Activated CD8-positive, alpha-beta memory T cell treated with anti-CD3 and anti-CD28 coated beads for 24 hours (primary cell): ENCODE results near the gene PRR11.
"Not testable (repeated sequence)": the region's sequence is repeated elsewhere in the genome, so short reads cannot be mapped to it uniquely, and the experiment has no call there.

Experiments
- DNase-seq: peaks from one replicate; pipeline ENCODE4 v3.0.0-alpha.2; 2020

The PRR11 gene

DNA sequence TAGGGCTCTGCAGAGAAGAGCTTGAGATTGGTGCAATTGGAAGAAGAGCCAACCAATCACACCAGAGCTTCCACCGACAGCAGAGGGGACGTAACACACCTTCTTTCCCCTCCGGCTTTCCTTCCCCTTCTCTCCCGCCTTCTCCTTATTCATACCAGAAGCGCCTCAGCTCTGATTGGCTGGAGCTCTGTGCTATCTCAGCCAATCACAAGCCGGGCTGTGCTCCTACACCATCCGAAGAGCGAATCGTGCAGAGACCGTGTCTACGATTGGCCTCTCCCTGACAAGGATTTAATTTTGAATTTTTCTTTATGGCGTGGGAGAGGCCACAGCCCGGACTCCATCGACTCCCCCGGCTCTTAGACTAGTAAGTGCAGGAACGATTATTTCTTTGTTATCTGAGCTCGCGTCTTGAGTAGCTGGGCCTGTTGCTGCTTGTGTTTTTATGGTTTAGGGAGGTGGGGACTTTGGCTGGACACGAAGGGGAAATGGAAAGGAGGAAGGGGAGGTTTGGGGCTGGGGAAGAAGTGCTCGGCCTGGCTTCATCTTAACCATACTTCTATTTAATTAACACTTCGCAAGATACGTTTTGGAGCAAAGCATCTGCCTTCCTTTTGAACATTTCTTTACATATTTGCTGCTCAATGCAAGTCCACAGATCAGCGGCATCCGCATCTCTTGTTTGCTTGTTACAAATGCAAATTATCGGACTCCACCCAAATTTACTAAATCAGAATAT lies at the start of gene PRR11:
Gene PRR11 (plus strand): TSS at position 308 of the 739 bp plus-strand sequence. CDS start 14,007 bp downstream, outside the sequence.
- peak; percentile 87 for DNase-seq

DNA sequence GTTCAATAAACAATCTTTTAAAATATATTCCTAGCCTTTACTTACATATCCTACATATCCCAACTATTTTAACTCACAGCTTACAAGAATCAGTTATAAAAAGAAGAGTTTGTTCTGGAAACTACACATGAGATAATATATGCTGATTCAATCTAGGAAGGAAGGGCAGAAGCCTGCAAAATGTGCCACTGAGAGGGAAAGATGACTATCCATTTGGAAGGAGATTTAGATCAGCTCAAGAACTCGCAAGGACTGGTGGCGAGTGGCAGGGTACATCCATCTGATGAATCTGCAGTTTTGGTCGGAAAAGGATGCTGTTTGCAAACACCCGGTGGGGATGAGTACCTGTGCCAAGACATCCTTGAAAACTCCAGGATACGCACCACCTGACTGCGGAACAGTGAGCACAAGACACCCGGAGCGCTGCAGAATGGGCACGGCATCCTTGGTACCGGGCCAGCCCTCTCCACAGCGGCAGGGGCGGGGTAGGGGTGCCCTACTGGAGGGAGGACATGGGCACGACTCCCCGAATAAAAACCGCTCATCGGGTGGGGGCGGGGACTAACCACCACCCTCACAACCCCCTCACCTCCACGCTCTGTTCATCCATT lies 49.6 kb upstream of the PRR11 start:
- DNase-seq = peak; percentile 82

DNA sequence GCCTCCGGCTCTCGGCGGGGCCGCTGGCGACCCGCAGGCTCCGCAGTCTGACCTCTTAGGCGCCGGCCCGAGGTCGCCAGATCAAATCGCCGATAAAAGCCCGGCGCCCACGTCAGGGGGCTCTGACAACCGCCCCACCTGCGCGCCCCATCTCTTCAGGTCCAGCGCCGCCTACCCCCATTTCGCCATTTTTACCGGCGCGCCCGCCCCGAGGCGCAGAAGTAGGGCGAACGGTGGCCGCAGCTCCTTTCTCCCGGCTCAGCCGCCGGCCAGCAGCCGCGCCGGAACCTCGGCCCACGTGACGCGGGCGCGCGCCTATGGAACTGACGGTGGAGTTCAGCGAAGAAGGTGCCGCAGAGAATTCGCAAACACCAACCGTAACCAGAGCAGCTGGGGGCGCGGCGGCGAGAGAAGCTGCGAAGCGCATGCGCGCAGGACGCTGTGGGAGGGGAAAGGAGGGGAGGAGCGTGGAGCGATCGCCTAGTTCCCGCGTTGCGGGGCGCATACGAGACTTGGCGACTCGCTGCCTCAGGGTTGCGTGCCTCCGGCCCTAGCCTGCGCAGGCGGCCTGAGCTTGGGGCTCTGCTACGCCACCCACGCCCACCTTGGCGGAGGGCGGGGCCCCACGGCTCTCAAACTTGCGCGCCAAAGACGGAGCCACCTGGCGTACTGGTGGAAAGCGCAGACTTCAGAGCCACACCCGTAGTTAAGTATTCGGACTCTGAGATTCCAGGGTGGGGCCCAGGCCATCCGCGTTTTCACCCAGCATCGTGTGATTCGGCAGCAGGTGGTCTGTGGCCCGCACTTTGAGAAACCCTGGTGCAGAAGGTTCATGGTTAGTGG lies 48.9 kb upstream of the PRR11 start, which contains the start of gene TRIM37:
Gene TRIM37 (minus strand): TSS at position 418 of the 843 bp plus-strand sequence. CDS start 419 bp downstream, outside the sequence.
- peak; percentile 99 for DNase-seq

DNA sequence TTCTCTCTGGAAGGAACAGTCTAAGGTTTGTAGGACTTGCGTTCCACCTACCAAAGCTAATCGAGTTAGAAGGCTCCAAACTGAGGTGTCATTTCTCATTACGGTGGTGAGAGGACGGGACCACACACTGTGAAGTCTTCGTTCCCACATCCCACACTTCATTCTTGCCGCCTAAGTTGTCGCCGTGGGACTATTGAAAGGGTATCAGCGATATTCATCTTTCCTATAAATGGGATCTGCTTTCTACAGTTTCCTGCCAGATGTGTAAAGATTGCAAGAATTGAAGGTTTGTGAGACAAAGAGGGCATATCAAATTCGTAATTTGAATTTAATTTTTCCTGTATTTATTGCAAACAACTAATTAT lies 48.3 kb upstream of the PRR11 start:
- DNase-seq = no peak

DNA sequence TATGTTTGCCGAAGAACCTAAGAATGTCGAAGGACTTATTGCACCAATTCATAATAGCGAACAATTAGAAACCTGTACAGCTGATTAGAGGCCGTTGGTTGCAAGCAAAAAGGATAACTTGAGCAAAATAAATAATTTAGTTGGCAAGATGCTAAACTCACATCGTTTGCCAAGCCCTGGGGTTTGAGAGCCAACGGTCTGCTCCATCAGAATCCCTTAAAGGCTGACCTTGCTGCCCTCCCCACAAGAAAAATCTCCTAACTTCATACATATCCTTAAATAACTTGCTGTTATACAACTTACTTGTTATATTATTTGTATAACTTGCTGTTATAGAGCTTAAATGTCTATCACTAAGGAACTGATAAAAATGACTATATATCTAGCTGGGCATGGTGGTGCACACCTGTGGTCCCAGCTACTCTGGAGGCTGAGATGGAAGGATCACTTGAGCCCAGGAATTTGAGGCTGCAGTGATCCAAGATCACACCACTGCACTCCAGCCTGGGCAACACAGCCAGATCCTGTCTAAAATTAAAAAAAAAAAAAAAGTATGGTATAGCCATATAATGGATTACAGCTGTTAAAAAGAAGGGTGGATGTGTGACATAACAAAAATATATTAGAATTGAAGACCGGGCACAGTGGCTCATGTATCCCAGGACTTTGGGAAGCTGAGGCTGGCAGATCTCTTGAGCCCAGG lies 47.0 kb upstream of the PRR11 start:
- DNase-seq = no peak

DNA sequence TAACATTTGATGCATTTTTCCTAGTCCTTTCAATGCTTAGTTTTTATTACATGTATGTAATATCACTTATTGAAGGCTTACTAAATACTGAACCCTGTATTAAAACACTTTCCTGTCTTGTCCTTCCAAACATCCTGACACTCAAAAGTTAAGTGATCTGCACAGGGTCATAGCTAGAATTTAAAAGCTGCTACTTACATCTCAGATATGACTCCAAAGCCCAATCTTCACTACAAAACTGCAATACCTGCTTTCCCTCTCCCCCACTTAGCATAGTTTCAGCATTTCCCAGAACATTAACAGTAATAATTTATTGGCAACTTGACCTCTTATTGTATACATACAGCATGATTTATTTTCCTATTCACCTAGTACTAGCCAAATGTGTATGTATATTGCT lies 44.6 kb upstream of the PRR11 start:
- no peak for DNase-seq

DNA sequence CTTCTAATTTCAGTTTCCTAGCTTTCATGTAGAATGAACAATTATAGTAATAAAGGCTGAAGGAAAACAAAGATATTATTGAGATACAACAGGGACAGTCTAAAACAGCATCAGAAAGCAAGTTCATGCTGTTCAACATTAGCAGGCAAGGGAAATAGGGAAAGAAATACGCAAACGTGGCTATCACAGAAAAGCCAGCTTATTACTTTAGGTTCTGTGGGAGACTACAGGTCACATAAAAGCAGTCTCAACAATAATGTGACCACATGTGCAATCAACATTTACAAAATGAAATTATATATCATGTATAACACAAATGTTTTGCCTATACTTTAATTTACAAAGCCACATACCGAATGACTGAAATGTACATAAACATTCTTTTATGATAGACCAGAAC lies 44.0 kb upstream of the PRR11 start:
- DNase-seq = no peak

DNA sequence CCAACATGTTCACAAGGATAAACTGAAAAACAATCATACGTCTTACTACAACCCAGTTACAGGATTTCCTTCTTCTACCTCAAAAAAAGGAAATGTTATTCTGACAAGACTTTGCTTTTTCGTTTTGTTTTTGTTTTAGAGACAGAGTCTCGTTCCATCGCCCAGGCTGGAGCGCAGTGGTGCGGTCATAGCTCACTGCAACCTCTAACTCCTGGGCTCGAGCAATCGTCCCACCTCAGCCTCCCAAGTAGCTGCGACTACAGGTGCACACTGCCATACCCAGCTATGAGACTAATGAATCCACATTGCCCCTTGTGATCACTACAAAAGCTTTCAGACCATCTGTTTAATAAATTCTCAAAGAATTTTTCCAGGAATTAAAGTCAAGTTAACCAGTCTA lies 40.1 kb upstream of the PRR11 start:
- no peak for DNase-seq

DNA sequence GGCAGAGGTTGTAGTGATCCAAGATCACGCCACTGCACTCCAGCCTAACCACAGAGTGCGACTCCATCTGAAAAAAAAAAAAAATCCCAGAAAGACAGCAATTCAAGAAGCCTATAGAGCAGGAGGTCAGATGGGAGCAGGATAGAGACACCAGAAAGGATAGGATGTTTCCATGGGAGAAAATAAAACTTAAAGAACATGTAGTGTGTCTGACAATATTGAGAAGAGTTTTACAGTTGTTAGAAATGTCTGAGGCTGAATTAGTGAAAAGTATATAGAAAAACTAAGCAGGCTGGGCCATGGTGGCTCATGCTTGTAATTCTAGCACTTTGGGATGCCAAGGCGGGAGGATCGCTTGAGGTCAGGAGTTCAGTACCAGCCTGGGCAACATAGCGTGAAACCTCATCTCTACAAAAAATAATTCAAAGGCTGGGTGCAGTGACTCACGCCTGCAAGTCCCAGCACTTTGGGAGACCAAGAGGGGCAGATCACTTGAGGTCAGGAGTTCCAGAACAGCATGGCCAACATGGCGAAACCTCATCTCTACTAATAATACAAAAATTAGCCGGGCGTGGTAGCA lies 33.6 kb upstream of the PRR11 start:
- no peak for DNase-seq

DNA sequence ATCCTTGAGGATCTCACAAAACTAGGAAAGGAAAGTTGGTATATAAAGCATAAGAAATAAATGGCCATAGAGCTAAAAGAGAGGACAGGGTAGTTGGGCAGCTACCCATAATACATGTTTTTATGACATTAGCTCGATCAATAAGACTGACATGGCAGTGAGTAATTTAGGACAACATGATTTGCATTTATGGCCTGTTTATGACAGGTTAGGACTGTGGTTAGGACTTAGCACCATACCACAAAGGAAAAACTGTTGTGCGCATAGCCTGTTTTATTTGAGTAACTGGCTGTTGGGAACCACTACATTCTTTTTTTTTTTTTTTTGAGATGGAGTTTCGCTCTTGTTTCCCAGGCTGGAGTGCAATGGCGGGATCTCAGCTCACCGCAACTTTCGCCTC lies 30.9 kb upstream of the PRR11 start:
- DNase-seq = no peak

DNA sequence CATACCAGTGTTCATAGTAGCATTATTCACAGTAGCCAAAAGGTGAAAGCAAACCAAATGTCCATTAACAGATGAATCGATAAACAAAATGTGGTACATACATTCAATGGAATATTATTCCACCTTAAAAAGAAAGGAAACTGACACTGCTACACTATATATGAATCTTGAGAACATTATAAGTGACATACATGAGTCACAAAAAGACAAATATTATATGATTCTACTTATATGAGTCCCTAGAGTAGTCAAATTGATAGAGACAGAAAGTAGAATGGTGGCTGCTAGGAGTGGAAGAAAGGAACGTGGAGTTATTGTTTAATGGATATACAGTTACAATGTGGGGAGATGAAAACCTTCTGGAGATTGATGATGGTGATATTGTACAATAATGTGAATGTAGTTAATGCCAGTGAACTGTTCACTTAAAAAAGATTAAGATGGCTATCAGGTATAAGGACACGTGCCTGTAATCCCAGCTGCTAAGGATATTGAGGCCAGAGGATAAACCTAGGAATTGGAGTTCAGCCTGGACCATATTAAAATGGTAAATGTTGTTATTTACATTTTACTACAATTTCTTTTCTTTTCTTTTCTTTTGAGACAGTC lies 28.6 kb upstream of the PRR11 start:
- DNase-seq = no peak

DNA sequence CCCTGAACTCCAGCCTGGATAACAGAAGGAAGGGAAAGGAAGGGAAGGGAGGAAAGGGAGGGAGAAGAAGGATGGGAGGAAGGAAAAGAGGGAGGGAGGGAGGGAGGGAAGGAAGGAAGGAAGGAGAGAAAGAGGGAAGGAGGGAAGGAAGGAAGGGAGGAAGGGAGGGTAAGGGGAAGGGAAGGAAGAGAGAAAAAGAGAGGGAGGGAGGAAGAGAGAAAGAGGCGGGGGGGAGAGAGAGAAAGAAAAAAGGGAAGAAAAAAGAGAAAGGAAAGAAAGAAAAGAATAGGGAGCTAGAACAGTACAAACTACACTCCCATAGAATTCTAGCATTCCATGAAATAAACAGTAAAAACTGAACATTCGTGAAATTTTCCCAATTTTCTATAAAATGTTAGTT lies 25.7 kb upstream of the PRR11 start:
- no peak for DNase-seq

DNA sequence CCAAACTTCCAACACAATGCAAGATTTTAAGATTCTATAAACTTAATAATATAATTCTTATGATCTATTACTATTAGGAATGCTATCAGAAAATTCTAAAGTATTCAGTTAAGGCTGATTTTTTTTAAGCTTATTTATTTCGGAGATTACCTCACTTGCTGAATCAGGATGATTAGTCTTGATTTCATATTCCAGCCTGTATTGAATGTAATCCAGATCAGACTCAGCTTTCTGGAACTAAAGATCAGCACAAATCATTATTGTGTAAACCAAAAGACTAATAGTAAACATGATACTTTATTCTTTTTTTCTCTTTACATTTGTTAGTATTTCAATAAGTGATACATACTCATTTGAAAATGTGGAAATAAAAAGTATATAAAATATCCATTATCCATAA lies 24.4 kb upstream of the PRR11 start:
- no peak for DNase-seq

DNA sequence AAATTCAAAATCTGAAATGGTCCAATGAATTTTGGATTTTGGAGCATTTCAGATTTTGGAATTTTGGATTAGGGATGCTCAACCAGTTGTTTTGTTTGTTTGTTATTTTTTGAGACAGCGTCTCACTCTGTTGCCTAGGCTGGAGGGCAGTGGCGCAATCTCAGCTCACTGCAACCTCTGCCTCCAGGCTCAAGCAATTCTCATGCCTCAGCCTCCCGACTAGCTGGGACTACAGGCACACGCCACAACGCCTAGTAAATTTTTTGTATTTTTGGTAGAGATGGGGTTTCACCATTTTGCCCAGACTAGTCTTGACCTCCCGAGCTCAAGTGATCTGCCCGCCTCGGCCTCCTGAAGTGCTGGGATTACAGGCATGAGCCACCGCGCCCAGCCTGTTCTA lies 17.2 kb upstream of the PRR11 start:
- not testable (repeated sequence) for DNase-seq

DNA sequence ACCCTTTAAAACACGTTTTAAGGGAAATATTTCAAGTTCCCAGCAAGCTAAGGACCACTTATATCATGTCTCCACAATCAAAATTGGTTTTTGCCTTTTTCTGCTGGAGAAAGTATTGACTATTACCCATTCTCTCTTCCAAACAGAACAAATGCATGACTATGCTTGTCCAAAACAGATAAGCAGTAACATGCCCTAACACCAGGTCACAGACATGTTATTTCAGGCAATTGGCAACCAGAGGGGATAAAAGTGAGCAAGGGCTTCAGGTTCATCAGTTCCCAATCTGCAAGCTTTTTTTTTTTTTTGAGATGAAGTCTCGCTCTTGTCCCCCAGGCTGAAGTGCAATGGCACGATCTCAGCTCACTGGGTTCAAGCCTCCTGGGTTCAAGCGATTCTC lies 15.6 kb upstream of the PRR11 start:
- DNase-seq = no peak

DNA sequence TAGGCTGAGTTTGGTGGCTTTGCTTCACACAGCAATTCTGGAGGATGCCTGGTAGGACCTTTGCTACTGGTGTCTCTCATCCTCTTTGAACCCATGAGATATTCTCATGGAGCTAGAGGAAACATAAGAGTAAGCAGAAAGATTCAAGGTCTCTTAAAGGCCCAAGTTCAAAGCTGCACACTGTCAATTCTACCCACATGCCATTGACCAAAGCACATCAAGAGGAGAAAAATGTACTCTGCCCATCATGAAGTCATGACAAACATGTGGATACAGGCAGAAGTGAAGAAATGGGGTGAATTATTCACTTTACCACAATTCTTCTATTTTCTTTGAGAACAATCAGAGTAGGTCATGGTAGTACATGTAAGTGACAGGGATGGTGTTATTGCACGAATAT lies 13.7 kb upstream of the PRR11 start:
- DNase-seq = no peak

DNA sequence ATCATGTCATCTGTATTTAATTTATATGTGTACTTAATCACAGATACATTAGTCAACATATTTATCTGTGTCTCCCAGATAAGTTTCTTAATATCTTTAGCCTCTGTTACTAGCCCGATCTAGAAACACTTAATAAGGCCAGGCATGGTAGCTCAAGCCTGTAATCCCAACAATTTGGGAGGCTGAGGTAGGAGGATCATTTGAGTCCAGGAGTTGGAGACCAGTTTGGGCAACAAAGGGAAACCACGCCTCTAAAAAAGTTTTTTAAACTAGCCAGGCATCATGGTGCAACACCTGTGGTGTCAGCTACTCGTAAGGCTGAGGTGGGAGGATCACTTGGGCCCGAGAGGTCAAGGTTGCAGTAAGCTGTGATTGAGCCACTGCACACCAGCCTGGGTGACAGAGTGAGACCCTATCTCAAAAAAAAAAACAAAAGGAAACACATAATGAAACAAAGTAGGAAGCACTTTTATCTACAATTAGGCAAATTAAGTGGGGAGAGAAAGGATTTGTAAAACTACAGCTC lies 9.9 kb upstream of the PRR11 start:
- DNase-seq = no peak

DNA sequence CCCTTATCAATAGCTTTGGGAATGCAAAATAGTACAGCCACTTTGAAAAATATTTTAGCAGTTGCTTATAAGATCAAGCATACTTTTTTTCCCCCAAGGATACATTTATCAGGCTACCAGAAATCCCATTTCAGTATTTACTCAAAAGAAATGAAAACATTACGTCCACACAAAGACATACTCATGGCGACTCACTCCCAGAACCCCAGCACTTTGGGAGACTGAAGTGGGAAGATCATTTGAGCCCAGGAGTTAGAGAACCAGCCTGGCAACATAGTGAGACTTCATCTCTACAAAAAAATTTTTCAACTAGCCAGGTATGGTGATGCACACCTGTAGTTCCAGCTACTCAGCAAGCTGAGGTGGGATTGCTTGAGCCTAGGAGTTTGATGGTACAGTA lies 6.5 kb upstream of the PRR11 start:
- no peak for DNase-seq

DNA sequence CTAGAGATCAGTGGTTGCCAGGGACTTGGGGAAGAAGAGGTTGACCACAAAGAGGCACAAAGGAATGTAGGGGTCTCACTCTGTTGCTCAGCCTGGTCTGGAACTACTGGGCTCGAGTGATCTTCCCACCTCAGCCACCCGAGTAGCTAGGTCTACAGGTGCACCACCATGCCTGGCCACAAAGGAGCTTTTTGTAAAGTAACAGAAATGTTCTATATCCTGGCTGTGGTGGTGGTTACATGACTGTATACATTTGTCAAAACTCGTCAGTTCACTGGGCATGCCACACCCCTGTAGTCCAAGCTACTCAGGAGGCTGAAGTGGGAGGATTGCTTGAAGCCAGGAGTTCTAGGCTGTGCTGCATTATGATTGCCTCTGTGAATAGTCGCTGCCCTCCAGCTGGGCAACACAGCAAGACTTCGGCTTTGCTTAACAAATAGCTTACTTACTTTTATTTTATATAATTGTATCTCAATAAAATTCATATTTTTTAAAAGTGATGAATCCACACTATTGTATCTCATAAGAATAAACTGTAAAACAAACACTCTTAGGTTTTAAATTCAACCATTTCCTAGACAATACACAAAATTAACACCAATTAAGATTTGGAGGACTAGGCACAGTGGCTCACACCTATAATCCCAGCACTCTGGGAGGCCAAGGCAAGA lies 5.6 kb upstream of the PRR11 start:
- no peak for DNase-seq

DNA sequence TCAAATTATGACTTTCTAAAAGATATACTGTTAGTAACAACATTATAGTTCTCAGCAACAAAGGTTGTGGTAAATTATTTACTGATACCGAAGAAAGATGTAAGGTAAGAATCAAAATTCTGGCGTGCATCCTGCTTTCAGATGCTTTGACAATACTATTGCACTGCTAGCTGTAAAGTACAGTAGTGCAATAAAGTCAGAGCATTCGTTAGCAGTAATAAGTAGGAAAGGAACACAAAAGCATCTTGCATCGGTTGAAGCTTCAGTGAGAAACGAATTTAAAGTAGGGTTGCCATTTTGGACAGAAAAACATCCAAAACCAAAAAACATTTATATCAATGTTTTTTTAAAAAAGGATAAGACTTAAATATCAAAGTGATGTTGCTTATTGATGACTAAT lies 4.5 kb upstream of the PRR11 start:
- no peak for DNase-seq

DNA sequence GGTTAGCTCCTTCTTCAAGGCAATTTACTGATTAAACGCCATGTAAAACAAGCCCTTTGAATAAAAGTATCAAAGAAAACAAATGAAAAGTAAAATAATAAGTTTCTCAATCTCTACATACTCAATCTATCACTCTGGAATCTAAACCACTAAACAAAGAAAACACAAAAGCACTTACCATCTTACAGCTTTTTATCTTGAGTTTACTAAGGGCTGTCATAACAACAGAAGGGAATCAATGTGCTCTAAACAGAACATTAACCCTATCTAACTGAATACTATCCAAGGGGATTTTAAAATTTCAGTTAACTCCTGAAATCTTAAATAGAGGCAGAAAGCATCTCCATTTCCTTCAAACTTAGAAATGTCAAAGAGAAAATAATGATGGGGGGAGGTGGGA lies 4.0 kb upstream of the PRR11 start:
- no peak for DNase-seq

DNA sequence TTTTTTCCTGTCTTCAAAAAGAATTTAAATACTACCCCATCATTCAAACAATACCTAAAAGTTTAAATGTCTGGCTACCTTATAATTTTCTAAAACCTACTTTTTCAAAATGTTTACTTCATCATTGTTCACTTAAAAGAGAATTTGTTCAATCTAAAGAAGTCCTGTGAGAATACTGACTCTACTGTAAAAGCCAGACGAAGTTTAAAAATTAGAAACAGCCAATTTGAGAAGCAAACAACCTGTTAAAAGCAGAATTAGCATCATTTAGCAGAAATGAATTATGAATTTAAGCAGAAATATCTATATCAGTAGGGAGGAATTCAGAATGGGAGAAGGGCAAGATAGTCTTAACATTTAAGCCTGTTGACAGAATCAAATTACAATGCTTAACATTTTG lies 2.6 kb upstream of the PRR11 start:
- no peak for DNase-seq
